GM10248 (cell line): ENCODE measurements around the gene ARHGAP22.
A peak's percentile ranks its signal among the peaks of the same experiment; 100 is the strongest.

Source experiments
- CTCF ChIA-PET: fragments of 300-600 bp; sonication (Branson Sonifier 250); formaldehyde crosslinking; extraction: SDS; loops from one replicate; lab custom pipeline; 2021; ENCODE audit warnings: antibody characterized with exemption; lab: Yijun Ruan, JAX
- POLR2A ChIA-PET: fragments of 350-650 bp; sonication (Branson Sonifier 250); formaldehyde crosslinking; extraction: SDS; loops from one replicate; lab custom pipeline; 2020; ENCODE audit warnings: antibody characterized with exemption; lab: Yijun Ruan, JAX
- DNase-seq: peaks from one replicate; pipeline ENCODE4 v3.0.0; 2012; ENCODE audit errors: extremely low spot score
- CTCF ChIP-seq: IDR thresholded peaks from 2 replicates; pipeline ENCODE4 v1.5.1; 2012; ENCODE audit warnings: mild to moderate bottlenecking, low read depth; ENCODE audit errors: extremely low read depth, missing control alignments, control extremely low read depth

The ARHGAP22 gene

GRCh38 chr10:48456361-48456804 lies 148.5 kb downstream of the ARHGAP22 start:
- DNase-seq, result no peak
- ChIA-PET CTCF (interaction anchor here (1.0 to 1.1 kb wide), 2 partner anchors 13 to 95 kb away, joined by 3 to 4 read pairs; no protein-coding TSS in a partner anchor), POLR2A (no interaction called here)
- no peak for TF ChIP-seq CTCF

- no peak for DNase-seq
- CTCF ChIA-PET, result interaction anchor here (0.9 to 2.4 kb wide), 5 partner anchors 10 to 96 kb away, joined by 3 to 8 read pairs (median 3); no protein-coding TSS in a partner anchor
- TF ChIP-seq CTCF, result no peak
- POLR2A ChIA-PET, result no interaction called here
These were observed 149.3 kb downstream of the ARHGAP22 start for GRCh38 chr10:48455392-48456151.

GRCh38 chr10:48455055-48455391 lies 149.8 kb downstream of the ARHGAP22 start:
- CTCF ChIA-PET, result interaction anchor here (0.9 to 2.4 kb wide), 5 partner anchors 9 to 64 kb away, joined by 3 to 8 read pairs (median 3); no protein-coding TSS in a partner anchor
- TF ChIP-seq CTCF, result no peak
- DNase-seq, result no peak
- POLR2A ChIA-PET, result no interaction called here

GRCh38 chr10:48454302-48455054 lies 150.4 kb downstream of the ARHGAP22 start:
- TF ChIP-seq CTCF, result no peak
- DNase-seq, result no peak
- CTCF ChIA-PET, result interaction anchor here (1.0 to 2.4 kb wide), 3 partner anchors 8 to 64 kb away, joined by 3 to 8 read pairs (median 3); no protein-coding TSS in a partner anchor

GRCh38 chr10:48453451-48454301 lies 151.2 kb downstream of the ARHGAP22 start:
- TF ChIP-seq CTCF, result no peak
- ChIA-PET POLR2A (no interaction called here), CTCF (interaction anchor here (1.0 to 2.4 kb wide), 2 partner anchors 8 to 14 kb away, joined by 3 to 8 read pairs; no protein-coding TSS in a partner anchor)
- DNase-seq, result peak; percentile 25

More at GRCh38 chr10:48454302-48455054, 150.4 kb downstream of the ARHGAP22 start:
- POLR2A ChIA-PET, result no interaction called here

- TF ChIP-seq CTCF, result no peak
- ChIA-PET POLR2A (no interaction called here), CTCF (interaction anchor here (0.9 to 2.4 kb wide), 2 partner anchors 7 to 10 kb away, joined by 3 to 8 read pairs; no protein-coding TSS in a partner anchor)
- DNase-seq, result no peak
These were observed 151.9 kb downstream of the ARHGAP22 start for GRCh38 chr10:48452879-48453412.
